Skeletal muscle tissue (tissue), 4 donors: ENCODE data around the gene TTC34. TPM values are rescaled to one million over a fixed set of nuclear protein-coding genes. Genes with fewer than 3 reads are reported as not detected.

Experiments used
- H3K27ac ChIP-seq: one replicate; pipeline ENCODE4 v1.7.0; 2013; ENCODE audit warnings: mild to moderate bottlenecking, low read depth, low read length, inconsistent platforms
- H3K27me3 ChIP-seq, 3 donors: one replicate each; pipeline ENCODE4 v1.7.0; 2013; ENCODE audit warnings: low read length in 3 of 3; ENCODE audit not compliant: control insufficient read depth in 3 of 3, insufficient read depth in 3 of 3
- H3K36me3 ChIP-seq, 3 donors: one replicate each; pipeline ENCODE4 v1.7.0; 2013; ENCODE audit warnings: low read length in 3 of 3; ENCODE audit not compliant: control insufficient read depth in 3 of 3, insufficient read depth in 3 of 3
- H3K4me1 ChIP-seq, 3 donors: one replicate each; pipeline ENCODE4 v1.7.0; 2013; ENCODE audit warnings: low read length in 3 of 3, mild to moderate bottlenecking in 3 of 3; ENCODE audit not compliant: control insufficient read depth in 3 of 3, insufficient read depth in 3 of 3
- H3K4me3 ChIP-seq, 3 donors: one replicate each; pipeline ENCODE4 v1.7.0; 2013; ENCODE audit warnings: low read length in 3 of 3
- H3K9ac ChIP-seq, 3 donors: one replicate each; pipeline ENCODE4 v1.7.0; 2013; ENCODE audit warnings: low read length in 3 of 3, mild to moderate bottlenecking in 3 of 3, moderate library complexity in 2 of 3, low read depth in 1 of 3
- H3K9me3 ChIP-seq, 3 donors: one replicate each; pipeline ENCODE4 v1.7.0; 2013; ENCODE audit warnings: low read length in 3 of 3; ENCODE audit not compliant: control insufficient read depth in 3 of 3
- total RNA-seq: library from RNA; depleted of rRNA; stranded (reverse); fragments of >200 nt; gene quantifications from one replicate; pipeline ENCODE4 v1.2.3, GENCODE V29; 2014
- donor health status: Osteomylitis.

The TTC34 gene
- total RNA-seq, 1 donor from 2014 or later: under 0.01 TPM

DNA sequence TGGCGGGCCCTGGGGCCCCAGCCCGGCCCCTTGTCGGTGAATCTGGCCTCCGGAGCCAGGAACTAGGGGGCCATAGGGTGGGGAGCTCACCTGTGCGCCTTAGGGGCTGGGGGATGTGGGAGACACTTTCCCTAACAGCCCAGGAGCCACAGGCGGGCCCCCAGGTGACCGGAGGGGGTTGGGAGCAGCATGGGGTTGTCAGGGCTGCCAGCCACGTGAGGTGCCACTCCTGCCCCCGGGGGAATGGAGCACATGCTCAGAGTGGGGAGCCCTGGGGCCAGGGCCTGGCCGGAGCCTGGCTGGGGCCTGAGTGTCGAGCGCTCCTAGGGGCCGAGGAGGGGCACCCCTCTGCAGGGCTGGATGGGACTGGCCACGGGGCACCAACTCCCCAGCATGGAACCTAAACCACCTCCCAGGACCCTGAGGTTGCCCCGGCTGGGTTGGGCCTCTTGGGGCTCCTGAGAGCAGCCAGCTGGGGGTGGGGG lies 195.1 kb downstream of the TTC34 start:
- H3K9me3 ChIP-seq: peaks cover 0 to 4% (median 0%) of the 10 kb centered on the region in 3 donors
- H3K9ac ChIP-seq: no peak overlapping the region
- no peaks in the 10 kb centered on the region for H3K4me1 ChIP-seq
- H3K4me3 ChIP-seq: no peak overlapping the region
- H3K27me3 ChIP-seq: peaks cover 16 to 51% (median 44%) of the 10 kb centered on the region in 3 donors
- no peak overlapping the region for H3K27ac ChIP-seq
- H3K36me3 ChIP-seq: no peaks in the 10 kb centered on the region

DNA sequence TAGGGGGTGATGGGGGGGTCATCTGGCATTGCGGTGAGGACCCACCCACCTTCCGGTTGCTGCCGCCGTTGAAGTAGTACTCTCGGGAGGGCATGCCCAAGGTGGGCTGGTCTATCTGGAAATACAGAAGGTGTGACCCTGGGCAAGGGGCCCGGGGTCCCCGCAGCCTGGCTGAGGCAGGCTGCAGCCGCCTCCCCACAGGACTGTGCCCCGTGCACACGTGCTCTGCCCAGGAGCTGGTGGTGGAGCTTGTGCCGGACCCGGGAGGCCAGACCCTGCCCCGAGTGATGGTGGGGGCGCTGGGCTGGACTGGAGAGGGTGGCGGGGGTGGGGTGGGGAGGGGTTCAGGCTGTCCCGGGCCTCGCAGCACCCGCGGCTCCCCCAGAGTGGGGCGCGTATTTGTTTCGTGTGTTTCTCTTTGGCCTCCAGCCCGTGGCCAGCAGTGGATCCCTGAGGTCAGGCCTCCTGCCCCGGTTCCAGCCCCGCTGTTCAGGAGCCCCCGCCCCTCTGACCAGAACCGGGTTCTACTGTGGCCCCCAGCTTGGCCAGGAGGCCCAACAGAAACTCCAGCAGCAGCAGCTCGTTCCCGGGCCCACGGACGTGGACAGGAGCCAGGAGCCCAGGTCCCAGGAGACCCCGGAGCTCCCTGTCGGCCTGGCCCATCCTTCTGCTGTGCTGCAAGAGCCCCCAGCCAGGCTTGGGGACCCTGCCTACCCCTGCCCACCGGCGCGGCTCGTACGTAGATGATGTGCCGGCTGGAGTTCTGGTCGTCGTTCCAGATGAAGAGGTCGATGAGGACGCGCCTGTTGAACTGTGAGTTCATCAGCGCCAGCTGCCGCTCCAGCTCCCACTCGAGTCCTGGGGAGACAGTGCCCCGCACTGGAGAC lies 195.7 kb downstream of the TTC34 start:
- Histone ChIP-seq H3K27ac (no peak overlapping the region), H3K9ac (no peak overlapping the region), H3K9me3 (peaks cover 0 to 4% (median 0%) of the 10 kb centered on the region in 3 donors), H3K4me3 (no peak overlapping the region), H3K4me1 (no peaks in the 10 kb centered on the region), H3K36me3 (no peaks in the 10 kb centered on the region), H3K27me3 (peaks cover 13 to 50% (median 41%) of the 10 kb centered on the region in 3 donors)

DNA sequence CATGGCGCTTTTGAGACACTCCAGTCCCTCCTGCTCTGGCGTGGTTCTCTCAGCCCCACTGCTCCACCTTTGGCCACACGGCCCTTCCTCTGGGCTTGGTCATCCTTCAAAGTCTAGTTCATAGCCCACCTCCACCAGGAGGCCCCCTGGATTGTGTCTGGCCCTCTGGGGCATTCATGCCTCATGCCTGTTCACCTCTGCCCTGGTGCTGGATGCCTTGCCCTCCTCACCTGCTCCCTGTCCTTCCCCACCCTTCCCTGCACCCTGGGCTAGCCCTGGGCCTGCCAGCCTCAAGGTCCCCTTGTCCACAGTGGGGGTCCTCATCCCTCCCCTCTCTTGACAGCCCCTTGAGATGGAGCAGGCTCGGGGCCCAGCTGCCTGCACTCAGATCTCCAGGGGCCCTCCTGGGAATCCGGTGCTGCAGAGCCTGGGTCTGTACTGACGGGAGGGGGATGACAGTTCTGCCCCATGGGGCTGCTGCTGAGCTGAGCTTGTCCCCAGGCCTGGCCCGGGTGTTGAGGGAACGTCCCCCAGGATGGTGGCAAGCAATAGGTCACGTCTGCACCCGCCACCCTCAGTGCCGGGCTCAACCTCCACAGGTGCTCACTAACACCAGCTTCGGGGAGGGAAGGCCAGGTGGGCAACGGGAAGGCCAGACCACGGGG lies 196.5 kb downstream of the TTC34 start:
- no peaks in the 10 kb centered on the region for H3K4me1 ChIP-seq
- no peak overlapping the region for H3K4me3 ChIP-seq
- peaks cover 13 to 47% (median 34%) of the 10 kb centered on the region in 3 donors for H3K27me3 ChIP-seq
- H3K36me3 ChIP-seq: no peaks in the 10 kb centered on the region
- no peak overlapping the region for H3K27ac ChIP-seq
- H3K9me3 ChIP-seq: peaks cover 0 to 4% (median 0%) of the 10 kb centered on the region in 3 donors
- no peak overlapping the region for H3K9ac ChIP-seq

DNA sequence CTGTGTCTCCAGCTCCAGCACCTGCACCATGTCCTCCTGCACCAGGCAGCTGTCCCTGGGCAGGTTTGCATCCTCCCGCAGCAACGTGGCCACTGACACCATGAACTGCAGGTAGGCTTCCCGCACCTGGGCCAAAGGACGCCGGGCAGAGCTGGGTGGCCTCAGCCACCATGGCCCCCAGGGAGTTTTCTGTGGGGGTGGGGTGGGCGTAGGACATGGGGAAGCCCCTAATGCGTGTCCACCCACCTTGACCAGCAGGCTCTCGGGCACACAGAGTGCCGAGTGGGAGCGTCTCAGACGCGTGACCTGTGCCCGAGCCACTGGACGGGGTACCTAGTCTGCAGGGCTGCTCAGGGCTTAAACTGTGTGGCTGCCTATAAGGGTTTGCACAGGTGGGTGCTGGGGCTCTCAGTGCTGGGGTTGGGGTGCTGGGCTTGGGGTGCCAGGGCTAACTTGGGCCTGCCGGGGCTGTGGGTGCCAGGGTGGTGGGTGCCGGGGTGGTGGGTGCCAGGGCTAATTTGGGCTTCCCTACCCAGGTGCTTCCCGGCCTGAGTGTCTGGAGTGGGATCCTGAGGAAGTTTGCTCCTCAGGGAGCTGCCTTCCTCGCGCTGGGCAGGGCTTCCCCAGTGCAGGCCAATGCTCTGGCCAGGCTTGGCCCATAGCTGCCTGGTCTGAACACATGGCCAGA lies 197.2 kb downstream of the TTC34 start:
- no peak overlapping the region for H3K27ac ChIP-seq
- H3K9ac ChIP-seq: no peak overlapping the region
- no peaks in the 10 kb centered on the region for H3K4me1 ChIP-seq
- H3K36me3 ChIP-seq: no peaks in the 10 kb centered on the region
- H3K4me3 ChIP-seq: no peak overlapping the region
- peaks cover 0 to 4% (median 0%) of the 10 kb centered on the region in 3 donors for H3K9me3 ChIP-seq
- peaks cover 8 to 41% (median 29%) of the 10 kb centered on the region in 3 donors for H3K27me3 ChIP-seq

DNA sequence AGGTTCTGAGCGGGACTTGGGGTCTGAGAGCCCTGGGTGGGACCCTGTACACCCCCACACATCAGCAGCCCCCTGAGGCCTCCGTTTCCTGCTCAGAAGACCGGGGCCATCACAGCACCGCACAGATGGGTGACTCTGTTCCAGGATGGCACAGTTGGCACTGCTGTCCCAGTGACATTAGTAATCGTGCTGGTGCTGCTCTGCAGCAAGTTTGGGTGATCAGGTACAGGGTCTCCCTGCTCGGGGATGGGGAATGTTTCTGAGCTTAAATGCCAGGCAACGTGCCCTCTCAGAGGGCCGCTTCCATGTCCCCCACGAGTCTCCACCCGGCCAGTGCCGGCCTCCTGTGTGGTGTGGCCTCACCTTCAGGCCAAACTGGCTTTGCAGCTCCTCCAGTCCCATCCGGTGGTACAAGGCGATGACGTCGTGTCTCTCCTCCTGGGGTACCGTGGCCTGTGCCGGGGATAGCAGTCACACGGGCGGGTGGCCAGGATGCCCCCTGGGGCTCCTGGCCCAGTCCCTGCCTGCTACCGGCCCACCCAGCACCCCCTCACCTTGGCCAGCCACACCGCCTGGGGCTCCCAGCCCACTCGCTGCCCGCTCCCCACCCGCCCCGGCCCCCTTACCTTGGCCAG lies 197.9 kb downstream of the TTC34 start:
- Histone ChIP-seq H3K27ac (no peak overlapping the region), H3K4me3 (no peak overlapping the region), H3K9ac (no peak overlapping the region), H3K27me3 (peaks cover 8 to 41% (median 28%) of the 10 kb centered on the region in 3 donors), H3K4me1 (no peaks in the 10 kb centered on the region), H3K9me3 (peaks cover 0 to 4% (median 3%) of the 10 kb centered on the region in 3 donors), H3K36me3 (no peaks in the 10 kb centered on the region)

DNA sequence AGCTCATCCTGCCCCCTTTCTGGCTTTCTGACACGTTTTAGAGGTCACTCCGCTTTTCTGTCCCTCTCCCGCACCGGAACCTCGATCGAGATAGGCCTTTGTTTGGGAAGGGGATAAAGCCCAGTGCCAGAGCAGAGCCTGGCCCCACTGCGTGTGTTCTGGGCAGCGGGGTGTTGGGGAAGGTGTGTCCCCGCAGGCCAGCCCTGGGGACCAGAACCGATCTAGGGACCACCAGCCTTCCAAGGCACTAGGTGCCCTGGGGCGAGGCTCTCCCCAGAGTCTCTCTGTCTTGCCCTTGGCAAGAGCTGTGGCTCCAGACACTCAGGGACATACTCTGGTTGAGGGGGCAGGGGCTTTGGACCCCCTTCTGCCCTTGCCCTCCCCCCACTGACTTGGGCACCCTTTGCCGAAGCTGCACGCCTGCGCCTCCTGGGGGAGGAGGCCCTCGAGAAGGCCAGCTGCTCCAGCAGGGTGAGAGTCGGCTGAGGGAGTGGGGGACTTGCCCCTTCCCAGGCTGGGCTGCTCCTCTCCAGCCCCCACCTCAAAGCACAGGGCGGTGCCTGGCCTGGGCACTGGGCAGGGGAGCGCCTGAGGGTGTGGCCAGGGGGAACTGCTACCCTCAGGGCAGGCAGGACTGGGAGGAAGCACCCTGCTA lies 198.5 kb downstream of the TTC34 start:
- Histone ChIP-seq H3K4me1 (no peaks in the 10 kb centered on the region), H3K9ac (no peak overlapping the region), H3K27ac (no peak overlapping the region), H3K9me3 (peaks cover 0 to 4% (median 3%) of the 10 kb centered on the region in 3 donors), H3K36me3 (no peaks in the 10 kb centered on the region), H3K27me3 (peaks cover 8 to 36% (median 28%) of the 10 kb centered on the region in 3 donors), H3K4me3 (no peak overlapping the region)

DNA sequence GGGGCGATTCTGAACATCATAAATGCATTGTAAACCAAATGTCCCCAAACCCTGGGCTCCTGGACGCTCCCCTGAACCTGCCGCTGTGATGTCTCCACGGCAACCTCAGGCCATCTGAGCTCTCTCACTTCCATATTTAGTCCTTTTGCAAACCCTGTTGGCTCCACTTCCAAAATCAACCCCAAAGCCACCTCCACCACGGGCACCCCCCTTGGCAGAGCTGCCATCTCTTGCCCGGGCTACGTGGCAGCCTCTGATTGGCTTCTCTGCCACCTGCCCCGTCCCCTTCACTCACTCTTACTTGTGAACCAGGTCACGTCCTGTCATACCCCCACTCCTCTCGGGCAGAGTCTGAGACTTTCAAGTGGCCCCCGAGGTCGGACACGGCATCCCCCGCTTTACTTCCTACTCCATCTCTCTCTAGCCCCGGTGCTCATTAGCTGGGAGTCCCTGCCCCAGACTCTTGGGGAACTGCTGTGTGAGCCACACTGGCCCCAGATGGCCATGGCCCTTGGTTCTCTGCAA lies 199.1 kb downstream of the TTC34 start:
- Histone ChIP-seq H3K9ac (no peak overlapping the region), H3K9me3 (peaks cover 0 to 4% (median 3%) of the 10 kb centered on the region in 3 donors), H3K27ac (no peak overlapping the region), H3K4me3 (no peak overlapping the region), H3K4me1 (no peaks in the 10 kb centered on the region), H3K27me3 (peaks cover 8 to 36% (median 28%) of the 10 kb centered on the region in 3 donors), H3K36me3 (no peaks in the 10 kb centered on the region)

DNA sequence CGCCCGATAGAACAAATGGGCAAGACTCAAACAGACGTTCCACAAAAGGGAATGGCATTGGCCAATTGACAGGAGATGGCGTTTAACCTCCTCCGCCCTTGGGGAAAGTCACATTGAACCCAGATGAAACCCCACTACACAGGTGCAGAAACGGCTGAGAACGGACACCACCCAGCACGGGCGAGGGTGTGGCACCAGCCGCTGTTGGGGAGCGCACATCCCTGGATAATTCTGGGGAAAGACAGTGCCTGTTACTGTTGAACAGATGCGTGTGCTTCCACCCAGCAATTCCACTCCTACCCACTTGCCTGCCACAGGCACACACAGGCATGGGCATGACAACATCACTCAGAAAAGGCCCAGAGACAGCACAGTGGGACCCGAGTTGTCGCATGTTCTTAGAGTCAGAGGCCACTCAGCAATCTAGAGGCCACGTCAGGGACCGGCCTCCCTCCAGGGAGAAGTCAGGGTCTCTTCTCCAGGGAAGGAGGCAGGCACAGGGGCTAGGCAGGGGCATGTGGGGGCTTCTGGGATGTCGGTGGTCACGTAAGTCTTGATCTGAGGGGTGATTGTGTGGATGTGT lies 199.7 kb downstream of the TTC34 start:
- peaks cover 0 to 4% (median 3%) of the 10 kb centered on the region in 3 donors for H3K9me3 ChIP-seq
- H3K9ac ChIP-seq: no peak overlapping the region
- H3K4me3 ChIP-seq: no peak overlapping the region
- H3K27me3 ChIP-seq: peaks cover 8 to 33% (median 24%) of the 10 kb centered on the region in 3 donors
- no peaks in the 10 kb centered on the region for H3K36me3 ChIP-seq
- no peaks in the 10 kb centered on the region for H3K4me1 ChIP-seq
- no peak overlapping the region for H3K27ac ChIP-seq
